GM12878 (cell line): ENCODE measurements around the gene BPIFB3. TPM values are rescaled to one million over a fixed set of nuclear protein-coding genes. Genes with fewer than 3 reads are reported as not detected.

ENCODE experiments used
- ATAC-seq: fragments of 200-7000 bp; cut with Tn5 transposase; 3 replicates; pipeline ENCODE4 v1.9.1; 2020; ENCODE audit warnings: mild to moderate bottlenecking, moderate library complexity
- BruUV-seq: library from RNA; stranded (reverse); fragments of 400-500 nt; replicated peaks from 2 replicates; lab custom pipeline; 2021; lab: Mats Ljungman, UMichigan
- CTCF ChIA-PET: fragments of 300-600 bp; sonication (Branson Sonifier 250); formaldehyde crosslinking; extraction: SDS; loops from one replicate; lab custom pipeline; 2021; ENCODE audit warnings: inconsistent platforms; lab: Yijun Ruan, JAX
- POLR2A ChIA-PET: fragments of 350-600 bp; formaldehyde crosslinking; extraction: SDS; loops from one replicate; lab custom pipeline; 2021; ENCODE audit warnings: inconsistent platforms; lab: Charles Lee
- RAD21 ChIA-PET: fragments of 300-600 bp; sonication (Branson Sonifier 250); formaldehyde crosslinking; loops from one replicate; lab custom pipeline; 2023; ENCODE audit warnings: antibody characterized with exemption; ENCODE audit not compliant: unreplicated experiment; lab: Charles Lee
- SMC1A ChIA-PET: fragments of 300-600 bp; sonication (Branson Sonifier 250); formaldehyde crosslinking; loops from one replicate; lab custom pipeline; 2023; ENCODE audit not compliant: unreplicated experiment, uncharacterized antibody; lab: Charles Lee
- DNase-seq: peaks from one replicate; pipeline ENCODE4 v3.0.0-alpha.2; 2011; ENCODE audit warnings: low read depth, low spot score
- FAIRE-seq: peaks from 3 replicates; lab custom pipeline; 2011; peaks lifted over from hg19 to GRCh38; lab: Jason Lieb, UNC
- H2AFZ ChIP-seq: 2 replicates; pipeline ENCODE4 v1.6.0; 2011; ENCODE audit warnings: low read depth, low read length, control low read depth; ENCODE audit not compliant: control insufficient read depth
- H3K27ac ChIP-seq: 2 replicates; pipeline ENCODE4 v1.5.1; 2011; ENCODE audit warnings: control low read depth; ENCODE audit not compliant: control insufficient read depth, insufficient read depth
- H3K27me3 ChIP-seq, 2 experiments: replicated peaks in 1 of 2; 2 replicates each; pipeline versions ENCODE4 v1.6.0 to v1.6.1; 2011; ENCODE audit warnings: low read length in 1 of 2; ENCODE audit not compliant: control insufficient read depth in 2 of 2, insufficient read depth in 2 of 2
- H3K36me3 ChIP-seq, 2 experiments: 2 replicates each; pipeline ENCODE4 v1.5.1; 2011; ENCODE audit warnings: low read length in 1 of 2; ENCODE audit not compliant: control insufficient read depth in 2 of 2, insufficient read depth in 2 of 2
- H3K4me1 ChIP-seq: 2 replicates; pipeline ENCODE4 v1.6.1; 2011; ENCODE audit warnings: mild to moderate bottlenecking, low read length, moderate library complexity, mixed read lengths; ENCODE audit not compliant: control insufficient read depth, insufficient read depth
- H3K4me2 ChIP-seq: 2 replicates; pipeline ENCODE4 v1.6.0; 2011; ENCODE audit warnings: control low read depth; ENCODE audit not compliant: control insufficient read depth, insufficient read depth
- H3K4me3 ChIP-seq: fragments of 200-600 bp; sonication (generic); 2 replicates; pipeline ENCODE4 v1.5.1; 2016
- H3K79me2 ChIP-seq: 2 replicates; pipeline ENCODE4 v1.6.0; 2011; ENCODE audit warnings: low read length; ENCODE audit not compliant: control insufficient read depth, insufficient read depth
- H3K9ac ChIP-seq: 2 replicates; pipeline ENCODE4 v1.8.0; 2011; ENCODE audit warnings: low read length, control low read depth, mixed read lengths; ENCODE audit not compliant: control insufficient read depth, insufficient read depth
- H3K9me3 ChIP-seq: replicated peaks from 3 replicates; pipeline ENCODE4 v1.5.1; 2011; ENCODE audit warnings: mild to moderate bottlenecking, low read length; ENCODE audit not compliant: control insufficient read depth, insufficient read depth
- H4K20me1 ChIP-seq: 2 replicates; pipeline ENCODE4 v1.6.0; 2011; ENCODE audit not compliant: control insufficient read depth, insufficient read depth
- CBX5 ChIP-seq: sonication (generic); IDR thresholded peaks from 2 replicates; pipeline ENCODE4 v1.6.1; 2016; ENCODE audit warnings: low read depth, moderate library complexity, mild to moderate bottlenecking, inconsistent platforms
- HCFC1 ChIP-seq: fragments of 150-350 bp; IDR thresholded peaks from 2 replicates; pipeline ENCODE4 v1.6.1; 2014; ENCODE audit warnings: low read length
- NFIC ChIP-seq: IDR thresholded peaks from 2 replicates; pipeline ENCODE4 v1.6.1; 2012; ENCODE audit warnings: low read depth, mild to moderate bottlenecking, inconsistent platforms, low read length, moderate library complexity
- POLR2AphosphoS5 ChIP-seq: IDR thresholded peaks from 2 replicates; pipeline ENCODE4 v1.6.1; 2011; ENCODE audit warnings: mild to moderate bottlenecking, low read length, inconsistent platforms
- SMAD5 ChIP-seq: IDR thresholded peaks from 2 replicates; pipeline ENCODE4 v1.6.1; 2016; ENCODE audit warnings: antibody characterized with exemption, low read depth
- SMARCA5 ChIP-seq: fragments of 450-650 bp; IDR thresholded peaks from 2 replicates; pipeline ENCODE4 v1.6.1; 2017; ENCODE audit warnings: mild to moderate bottlenecking
- ZBTB33 ChIP-seq: fragments of 450-650 bp; IDR thresholded peaks from 2 replicates; pipeline ENCODE4 v1.6.1; 2017; ENCODE audit warnings: mild to moderate bottlenecking
- WGBS: methylation state at CpG from one replicate; pipeline ENCODE4 v1.1.6; 2016; ENCODE audit warnings: low lambda C conversion rate; ENCODE audit not compliant: insufficient replicate concordance, insufficient coverage; ENCODE audit errors: missing lambda C conversion rate; 5-methylcytosine and 5-hydroxymethylcytosine counted together
- in situ Hi-C: fragments of 300-500 bp; cut with MboI; formaldehyde crosslinking; loops from 9 replicates; pipeline ENCODE4 v1.14.3; 2018; ENCODE audit warnings: mixed read lengths
- intact Hi-C: fragments of 100-400 bp; cut with micrococcal nuclease; formaldehyde crosslinking; loops from one replicate; pipeline ENCODE4 v1.14.2; 2022; ENCODE audit not compliant: unreplicated experiment
- polyA plus RNA-seq, 11 experiments: library from polyadenylated mRNA; depleted of rRNA in 4 of 11; unstranded in 6 of 11; stranded (reverse) in 5 of 11; fragments of >200 nt; fragmentation: Nextera tagmentation in 4 of 11; fragmentation: Illumina TruSeq in 1 of 11; extraction: Ambion mirVana in 4 of 11; extraction: Trizol in 1 of 11; gene quantifications; 1 replicate in 1 of 11; 2 replicates in 10 of 11; pipeline versions ENCODE4 v1.2.1 to v1.2.3, GENCODE V29; 2011 to 2016; ENCODE audit warnings: inconsistent platforms in 2 of 11, missing spikeins in 2 of 11, low read depth in 1 of 11
- total RNA-seq, 4 experiments: library from RNA; depleted of rRNA in 3 of 4; stranded (reverse); fragments of >200 nt in 3 of 4; fragmentation: Illumina TruSeq in 1 of 4; extraction: Trizol in 1 of 4; gene quantifications; 2 replicates each; pipeline versions ENCODE4 v1.2.1 to v1.2.3, GENCODE V29; 2013 to 2021

Gene BPIFB3
- total and polyA plus RNA-seq, 10 of the 15 experiments (the other 5 are each of a cell fraction or from before 2014, with no cell fraction given): not detected

GRCh38 chr20:33042983-33043730 is 10.5 kb upstream of the BPIFB3 start:
- DNase-seq (no peak), FAIRE-seq (no peak), ATAC-seq (no peak)
- no peaks in the 10 kb centered on the region for H3K36me3 ChIP-seq
- no peaks in the 10 kb centered on the region for H3K4me1 ChIP-seq
- no peaks in the 10 kb centered on the region for H3K79me2 ChIP-seq
- H3K9me3 ChIP-seq: no peaks in the 10 kb centered on the region; the same call in 2 of the 3 replicates
- no peak overlapping the region for H2AFZ ChIP-seq
- H4K20me1 ChIP-seq: no peaks in the 10 kb centered on the region
- no peak overlapping the region for H3K27ac ChIP-seq
- no peak overlapping the region for H3K4me2 ChIP-seq
- ChIA-PET RAD21 (no interaction called here), CTCF (no interaction called here), POLR2A (no interaction called here), SMC1A (no interaction called here)
- in situ Hi-C loops: no loop called here
- H3K4me3 ChIP-seq: no peak overlapping the region
- TF ChIP-seq CBX5 (no peak), POLR2AphosphoS5 (no peak), SMARCA5 (no peak), SMAD5 (no peak), NFIC (no peak), ZBTB33 (no peak), HCFC1 (no peak)
- no peak overlapping the region for H3K9ac ChIP-seq
- BruUV-seq: no TSS peak
- intact Hi-C loops: no loop called here
- no peaks in the 10 kb centered on the region; a peak in 1 of 4 replicates for H3K27me3 ChIP-seq
- WGBS: 29% methylated on average over 2 of the region's 2 CpGs
